HEK293 (cell line): ENCODE data around the gene DOK6.

Experiments
- CTCF ChIA-PET: fragments of 350-600 bp; formaldehyde crosslinking; extraction: SDS; loops from one replicate; lab custom pipeline; 2021; ENCODE audit warnings: antibody characterized with exemption; lab: Yijun Ruan, JAX
- POLR2A ChIA-PET: fragments of 300-600 bp; formaldehyde crosslinking; extraction: SDS; loops from one replicate; lab custom pipeline; 2020; ENCODE audit warnings: antibody characterized with exemption, inconsistent platforms; lab: Yijun Ruan, JAX
- H3K27ac ChIP-seq: fragments of 200-500 bp; sonication (Bioruptor generic); 2 replicates; pipeline ENCODE4 v1.5.1; 2014; ENCODE audit warnings: low read depth, low read length, control low read depth, inconsistent platforms; ENCODE audit errors: extremely low read depth
- H3K36me3 ChIP-seq, 2 experiments: fragments of 200-500 bp in 1 of 2; sonication (Bioruptor generic) in 1 of 2; 1 replicate in 1 of 2; 2 replicates in 1 of 2; pipeline ENCODE4 v1.5.1; 2014 to 2017; ENCODE audit warnings: inconsistent platforms in 2 of 2, low read length in 2 of 2; ENCODE audit not compliant: control insufficient read depth in 2 of 2, insufficient read depth in 1 of 2
- H3K4me1 ChIP-seq: fragments of 200-500 bp; sonication (Bioruptor generic); 2 replicates; pipeline ENCODE4 v1.5.1; 2014; ENCODE audit warnings: mild to moderate bottlenecking, low read length, inconsistent platforms; ENCODE audit not compliant: control insufficient read depth, insufficient read depth
- H3K4me3 ChIP-seq: 2 replicates; pipeline ENCODE4 v1.5.1; 2011; ENCODE audit warnings: low read depth, mild to moderate bottlenecking, control low read depth, low read length, moderate library complexity
- H3K9me3 ChIP-seq: fragments of 200-500 bp; sonication (Bioruptor generic); 2 replicates; pipeline ENCODE4 v1.5.1; 2014; ENCODE audit warnings: low read depth, low read length, inconsistent platforms; ENCODE audit not compliant: control insufficient read depth, insufficient read depth
- AEBP2 ChIP-seq: fragments of 450-650 bp; formaldehyde crosslinking; IDR thresholded peaks from 2 replicates; pipeline ENCODE4 v1.5.1; 2016; ENCODE audit warnings: missing biosample characterization, missing genetic modification characterization, borderline replicate concordance
- EGR2 ChIP-seq: fragments of 450-650 bp; formaldehyde crosslinking; IDR thresholded peaks from 2 replicates; pipeline ENCODE4 v1.5.1; 2016; ENCODE audit warnings: low read depth, missing biosample characterization, missing genetic modification characterization
- HOXD13 ChIP-seq: sonication (generic); formaldehyde crosslinking; IDR thresholded peaks from 2 replicates; pipeline ENCODE4 v1.8.0; 2022; ENCODE audit warnings: missing genetic modification reagents, borderline replicate concordance
- REST ChIP-seq: fragments of 450-650 bp; formaldehyde crosslinking; IDR thresholded peaks from 2 replicates; pipeline ENCODE4 v1.5.1; 2016; ENCODE audit warnings: missing biosample characterization, missing genetic modification characterization
- SCRT1 ChIP-seq: fragments of 450-650 bp; formaldehyde crosslinking; IDR thresholded peaks from 2 replicates; pipeline ENCODE4 v1.5.1; 2016; ENCODE audit warnings: missing biosample characterization, missing genetic modification characterization, borderline replicate concordance
- TCF7L2 ChIP-seq: IDR thresholded peaks from 2 replicates; pipeline ENCODE4 v1.6.1; 2011; ENCODE audit warnings: low read depth, mild to moderate bottlenecking, inconsistent platforms, low read length, moderate library complexity, borderline replicate concordance
- ZBTB11 ChIP-seq: fragments of 450-650 bp; formaldehyde crosslinking; conservative IDR thresholded peaks from 2 replicates; pipeline ENCODE4 v1.5.1; 2016; ENCODE audit warnings: low read depth, missing biosample characterization, missing genetic modification characterization
- ZBTB26 ChIP-seq: fragments of 450-650 bp; formaldehyde crosslinking; optimal IDR thresholded peaks from 2 replicates; pipeline ENCODE3; 2016; ENCODE audit warnings: missing biosample characterization, mild to moderate bottlenecking, missing genetic modification characterization
- ZBTB49 ChIP-seq: fragments of 450-650 bp; formaldehyde crosslinking; IDR thresholded peaks from 2 replicates; pipeline ENCODE4 v1.5.1; 2016; ENCODE audit warnings: missing biosample characterization, missing genetic modification characterization, low read depth
- ZNF18 ChIP-seq: fragments of 450-650 bp; formaldehyde crosslinking; IDR thresholded peaks from 2 replicates; pipeline ENCODE4 v1.5.1; 2016; ENCODE audit warnings: missing biosample characterization, missing genetic modification characterization
- ZNF24 ChIP-seq: fragments of 450-650 bp; formaldehyde crosslinking; IDR thresholded peaks from 2 replicates; pipeline ENCODE4 v1.5.1; 2016; ENCODE audit warnings: missing biosample characterization, missing genetic modification characterization
- ZNF580 ChIP-seq: fragments of 450-650 bp; formaldehyde crosslinking; IDR thresholded peaks from 2 replicates; pipeline ENCODE4 v1.5.1; 2016; ENCODE audit warnings: missing biosample characterization, missing genetic modification characterization
- ZNF596 ChIP-seq: fragments of 450-650 bp; IDR thresholded peaks from 2 replicates; pipeline ENCODE4 v1.5.0; 2018; ENCODE audit warnings: missing biosample characterization, mild to moderate bottlenecking, missing genetic modification characterization, moderate library complexity
- ZNF677 ChIP-seq: fragments of 450-650 bp; IDR thresholded peaks from 2 replicates; pipeline ENCODE4 v1.5.0; 2018; ENCODE audit warnings: missing biosample characterization, mild to moderate bottlenecking, missing genetic modification characterization, moderate library complexity

DOK6 gene

GRCh38 chr18:69697069-69697468 lies 296.4 kb downstream of the DOK6 start:
- Histone ChIP-seq H3K36me3 (no peaks in the 10 kb centered on the region), H3K9me3 (no peaks in the 10 kb centered on the region), H3K4me3 (no peak overlapping the region), H3K27ac (no peak overlapping the region), H3K4me1 (no peaks in the 10 kb centered on the region)
- CTCF ChIA-PET, result interaction anchor here (0.6 kb wide), 1 partner anchor 1550 kb away, joined by 3 read pairs; no protein-coding TSS in a partner anchor
- TF ChIP-seq ZNF18 (no peak), ZNF580 (no peak), ZBTB49 (tag by site-specific recombination) (no peak), EGR2 (tag by site-specific recombination) (no peak), ZNF24 (tag by site-specific recombination) (no peak), REST (tag by site-specific recombination) (no peak), AEBP2 (tag by site-specific recombination) (no peak), ZNF677 (tag by site-specific recombination) (no peak), ZNF596 (tag by site-specific recombination) (no peak), ZBTB26 (tag by site-specific recombination) (no peak), HOXD13 (CRISPR knock-in tag) (no peak), SCRT1 (tag by site-specific recombination) (no peak), TCF7L2 (no peak), ZBTB11 (tag by site-specific recombination) (no peak)
- POLR2A ChIA-PET, result no interaction called here
